IMR-90 (cell line): ENCODE measurements around the gene SH2D4B. TPM values are rescaled to one million over a fixed set of nuclear protein-coding genes. Genes with fewer than 3 reads are reported as not detected.

Source experiments
- ATAC-seq: fragments of 200-7000 bp; cut with Tn5 transposase; 2 replicates; pipeline ENCODE4 v1.9.1; 2020; ENCODE audit warnings: low read depth, mild to moderate bottlenecking, moderate library complexity
- BruUV-seq: library from RNA; stranded (reverse); fragments of 400-500 nt; replicated peaks from 2 replicates; lab custom pipeline; 2021; lab: Mats Ljungman, UMichigan
- CTCF ChIA-PET: fragments of 300-600 bp; formaldehyde crosslinking; extraction: SDS; loops from one replicate; lab custom pipeline; 2021; ENCODE audit warnings: antibody characterized with exemption; lab: Yijun Ruan, JAX
- POLR2A ChIA-PET: fragments of 300-600 bp; sonication (Branson Sonifier 250); formaldehyde crosslinking; loops from one replicate; lab custom pipeline; 2022; ENCODE audit warnings: antibody characterized with exemption; ENCODE audit not compliant: unreplicated experiment; lab: Charles Lee
- DNase-seq: peaks from one replicate; pipeline ENCODE4 v3.0.0; 2013
- H2AFZ ChIP-seq: replicated peaks from 2 replicates; pipeline ENCODE3; 2013; ENCODE audit warnings: low read length, mild to moderate bottlenecking; ENCODE audit not compliant: poor library complexity
- H2AK5ac ChIP-seq: 2 replicates; pipeline ENCODE4 v1.6.1; 2013; ENCODE audit warnings: low read depth, low read length, inconsistent platforms
- H2AK9ac ChIP-seq: replicated peaks from 2 replicates; pipeline ENCODE3; 2013; ENCODE audit warnings: mild to moderate bottlenecking, low read depth, low read length, moderate library complexity; ENCODE audit not compliant: poor library complexity
- H2BK120ac ChIP-seq: 2 replicates; pipeline ENCODE4 v1.6.1; 2013; ENCODE audit warnings: low read depth, low read length, inconsistent platforms
- H2BK15ac ChIP-seq: 3 replicates; pipeline ENCODE4 v1.6.1; 2013; ENCODE audit warnings: low read depth, low read length, inconsistent platforms
- H2BK20ac ChIP-seq: 2 replicates; pipeline ENCODE4 v1.6.1; 2013; ENCODE audit warnings: low read depth, mild to moderate bottlenecking, inconsistent platforms, low read length, moderate library complexity
- H2BK5ac ChIP-seq: 2 replicates; pipeline ENCODE4 v1.6.1; 2013; ENCODE audit warnings: mild to moderate bottlenecking, low read depth, low read length, inconsistent platforms; ENCODE audit not compliant: poor library complexity, severe bottlenecking
- H3K14ac ChIP-seq: replicated peaks from 2 replicates; pipeline ENCODE4 v1.6.1; 2013; ENCODE audit warnings: low read depth, low read length, inconsistent platforms
- H3K18ac ChIP-seq: 2 replicates; pipeline ENCODE4 v1.6.1; 2013; ENCODE audit warnings: low read depth, low read length, control low read depth
- H3K23ac ChIP-seq: 2 replicates; pipeline ENCODE4 v1.6.1; 2013; ENCODE audit warnings: low read depth, low read length, inconsistent platforms
- H3K27ac ChIP-seq: 2 replicates; pipeline ENCODE4 v1.5.1; 2013; ENCODE audit warnings: mild to moderate bottlenecking, control low read depth, low read length; ENCODE audit not compliant: insufficient read depth
- H3K27me3 ChIP-seq: 2 replicates; pipeline ENCODE4 v1.6.1; 2013; ENCODE audit warnings: low read length; ENCODE audit not compliant: control insufficient read depth, insufficient read depth
- H3K36me3 ChIP-seq: 2 replicates; pipeline ENCODE4 v1.6.1; 2013; ENCODE audit warnings: low read length, mixed read lengths; ENCODE audit not compliant: control insufficient read depth, insufficient read depth
- H3K4ac ChIP-seq: 2 replicates; pipeline ENCODE4 v1.6.1; 2013; ENCODE audit warnings: low read depth, low read length, inconsistent platforms
- H3K4me1 ChIP-seq: 2 replicates; pipeline ENCODE4 v1.6.1; 2013; ENCODE audit warnings: low read length, mixed read lengths; ENCODE audit not compliant: control insufficient read depth, insufficient read depth
- H3K4me2 ChIP-seq: 2 replicates; pipeline ENCODE4 v1.6.1; 2013; ENCODE audit warnings: low read depth, mild to moderate bottlenecking, control low read depth, low read length, moderate library complexity
- H3K4me3 ChIP-seq: 2 replicates; pipeline ENCODE4 v1.5.1; 2013; ENCODE audit warnings: low read depth, mild to moderate bottlenecking, control low read depth, low read length, moderate library complexity; ENCODE audit not compliant: insufficient read depth
- H3K56ac ChIP-seq: 2 replicates; pipeline ENCODE4 v1.6.1; 2013; ENCODE audit warnings: low read length, inconsistent platforms; ENCODE audit not compliant: insufficient read depth; ENCODE audit errors: extremely low read depth
- H3K79me1 ChIP-seq, 2 experiments: 2 replicates each; pipeline ENCODE4 v1.6.1; 2013; ENCODE audit warnings: low read length in 2 of 2, inconsistent platforms in 1 of 2, low read depth in 1 of 2
- H3K9ac ChIP-seq: 2 replicates; pipeline ENCODE4 v1.6.1; 2013; ENCODE audit warnings: low read depth, low read length, control low read depth
- H3K9me1 ChIP-seq: 2 replicates; pipeline ENCODE4 v1.6.1; 2013; ENCODE audit warnings: low read length, inconsistent platforms; ENCODE audit not compliant: insufficient read depth
- H3K9me3 ChIP-seq: 2 replicates; pipeline ENCODE4 v1.6.1; 2013; ENCODE audit warnings: low read length; ENCODE audit not compliant: control insufficient read depth, insufficient read depth
- H4K20me1 ChIP-seq: 2 replicates; pipeline ENCODE4 v1.6.1; 2013; ENCODE audit warnings: low read length, inconsistent platforms; ENCODE audit not compliant: insufficient read depth
- H4K5ac ChIP-seq: 2 replicates; pipeline ENCODE4 v1.6.1; 2013; ENCODE audit warnings: mild to moderate bottlenecking, low read depth, low read length, control low read depth
- H4K8ac ChIP-seq, 2 experiments: 2 replicates each; pipeline ENCODE4 v1.6.1; 2013; ENCODE audit warnings: low read depth in 2 of 2, low read length in 2 of 2, control low read depth in 1 of 2, inconsistent platforms in 1 of 2
- H4K91ac ChIP-seq: 2 replicates; pipeline ENCODE4 v1.6.1; 2013; ENCODE audit warnings: low read depth, low read length, inconsistent platforms; ENCODE audit not compliant: insufficient read depth
- CHD1 ChIP-seq: IDR thresholded peaks from 2 replicates; pipeline ENCODE4 v1.6.1; 2012; ENCODE audit warnings: low read depth, low read length, improper control_type of control experiment
- MXI1 ChIP-seq: IDR thresholded peaks from 2 replicates; pipeline ENCODE4 v1.6.1; 2012; ENCODE audit warnings: low read depth, mild to moderate bottlenecking, low read length, moderate library complexity, borderline replicate concordance
- NFE2L2 ChIP-seq: fragments of 150-350 bp; IDR thresholded peaks from 2 replicates; pipeline ENCODE4 v1.6.1; 2016; ENCODE audit warnings: low read depth, mild to moderate bottlenecking, low read length
- RCOR1 ChIP-seq: IDR thresholded peaks from 2 replicates; pipeline ENCODE4 v1.6.1; 2012; ENCODE audit warnings: mild to moderate bottlenecking, low read length, improper control_type of control experiment; ENCODE audit not compliant: insufficient replicate concordance
- RFX5 ChIP-seq: IDR thresholded peaks from 2 replicates; pipeline ENCODE4 v1.8.0; 2012; ENCODE audit warnings: low read depth, mild to moderate bottlenecking, low read length, moderate library complexity
- WGBS, 2 experiments: methylation state at CpG; one replicate each; pipeline versions ENCODE4 v1.1.5 to v1.1.7; 2013; ENCODE audit warnings: missing lambda C conversion rate in 2 of 2; ENCODE audit not compliant: insufficient read length in 1 of 2; ENCODE audit errors: extremely low coverage in 2 of 2; 5-methylcytosine and 5-hydroxymethylcytosine counted together
- dilution Hi-C: fragments of 300-500 bp; cut with HindIII; formaldehyde crosslinking; loops from one replicate; pipeline ENCODE4 v1.14.3; 2018; ENCODE audit warnings: low sequenced_read_pairs; ENCODE audit not compliant: unreplicated experiment
- in situ Hi-C: fragments of 300-500 bp; cut with MboI; formaldehyde crosslinking; loops from 3 replicates; pipeline ENCODE4 v1.14.3; 2019; ENCODE audit warnings: low sequenced_read_pairs, inconsistent platforms, mixed read lengths
- intact Hi-C: fragments of 100-400 bp; cut with micrococcal nuclease; formaldehyde crosslinking; loops from 2 replicates; pipeline ENCODE4 v1.10.0; 2022
- polyA plus RNA-seq, 3 experiments: library from polyadenylated mRNA; depleted of rRNA; stranded (reverse); fragments of >200 nt; gene quantifications; 2 replicates each; pipeline ENCODE4 v1.2.3, GENCODE V29; 2012; ENCODE audit warnings: low replicate concordance in 1 of 3
- total RNA-seq: library from RNA; depleted of rRNA; stranded (reverse); fragments of >200 nt; gene quantifications from 2 replicates; pipeline ENCODE4 v1.2.3, GENCODE V29; 2012
- TF ChIP-seq, protein P1 (sequence below): fragments of 150-350 bp; IDR thresholded peaks from 2 replicates; pipeline ENCODE4 v1.6.1; 2017; ENCODE audit warnings: mild to moderate bottlenecking, antibody characterized with exemption, low read length, low read depth

Gene SH2D4B
- total and polyA plus RNA-seq, 2 of the 4 experiments (the other 2 are of a cell fraction): not detected

DNA sequence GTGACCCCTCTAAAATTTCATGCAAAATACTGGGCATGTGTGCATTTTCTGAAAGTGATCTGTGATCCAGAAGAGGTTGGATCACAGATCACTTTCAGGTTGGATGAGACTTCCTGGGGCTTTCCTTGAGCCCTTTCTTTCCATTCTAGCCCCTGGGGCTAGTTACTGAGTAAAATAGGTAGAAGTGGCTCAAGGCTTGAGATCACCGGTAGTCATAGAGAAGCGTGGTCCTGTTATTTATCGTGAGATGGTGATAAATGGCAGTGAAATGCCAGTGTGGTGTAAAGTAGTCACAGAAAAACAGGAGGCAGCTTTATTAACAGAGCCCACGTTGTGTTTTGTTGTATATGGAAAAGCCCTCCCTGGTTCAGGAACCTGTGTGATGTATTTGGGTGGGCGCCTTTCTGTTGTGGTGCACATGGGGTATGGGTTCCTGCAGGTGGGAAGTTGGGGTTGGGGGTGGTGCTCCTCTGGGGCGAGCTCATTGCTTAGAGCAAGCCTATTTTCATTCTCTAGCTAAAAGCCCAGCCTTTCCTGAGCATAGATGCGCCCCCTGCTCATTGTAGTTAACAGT, 34.0 kb upstream of the SH2D4B start:
- no TSS peak for BruUV-seq
- in situ Hi-C loops (loop anchor here (5.0 kb wide), 1 partner anchor 46 kb away; no protein-coding TSS in a partner anchor), intact Hi-C loops (loop anchor here (2.0 kb wide), 1 partner anchor 115 kb away; no protein-coding TSS in a partner anchor), dilution Hi-C loops (no loop called here)
- POLR2A ChIA-PET: no interaction called here
- Histone ChIP-seq H3K9me1 (peaks cover 45% of the 10 kb centered on the region), H2AK9ac (no peak overlapping the region), H3K23ac (0 out of 2 replicates have a peak overlapping the region, but pooled peaks have one; percentile 71), H3K9ac (no peak overlapping the region), H3K4me2 (no peak overlapping the region), H3K9me3 (no peaks in the 10 kb centered on the region), H2BK120ac (no peak overlapping the region), H3K27me3 (no peaks in the 10 kb centered on the region), H3K56ac (no peak overlapping the region), H3K18ac (no peak overlapping the region), H2BK20ac (no peak overlapping the region; the same call in 1 of the 2 replicates), H3K14ac (no peak overlapping the region), H4K20me1 (peaks cover 10% of the 10 kb centered on the region), H3K36me3 (peaks cover 3% of the 10 kb centered on the region; the same call in 1 of the 2 replicates), H4K91ac (no peak overlapping the region), H2AK5ac (no peak overlapping the region), H3K79me1 (peaks cover 30 to 79% of the 10 kb centered on the region in 2 experiments), H3K4ac (no peak overlapping the region; the same call in 1 of the 2 replicates), H4K8ac (no peak overlapping the region), H2AFZ (no peak overlapping the region), H2BK15ac (no peak overlapping the region), H2BK5ac (no peak overlapping the region), H4K5ac (no peak overlapping the region), H3K4me3 (no peak overlapping the region), H3K4me1 (peaks cover 42% of the 10 kb centered on the region), H3K27ac (no peak overlapping the region)
- CTCF ChIA-PET: interaction anchor here (1.2 to 2.9 kb wide), 2 partner anchors 44 to 50 kb away, joined by 3 to 20 read pairs; no protein-coding TSS in a partner anchor
- ATAC-seq: no peak
- TF ChIP-seq RCOR1 (no peak), RFX5 (no peak), MXI1 (no peak), CHD1 (no peak), NFE2L2 (no peak)
- TF ChIP-seq, protein P1, sequence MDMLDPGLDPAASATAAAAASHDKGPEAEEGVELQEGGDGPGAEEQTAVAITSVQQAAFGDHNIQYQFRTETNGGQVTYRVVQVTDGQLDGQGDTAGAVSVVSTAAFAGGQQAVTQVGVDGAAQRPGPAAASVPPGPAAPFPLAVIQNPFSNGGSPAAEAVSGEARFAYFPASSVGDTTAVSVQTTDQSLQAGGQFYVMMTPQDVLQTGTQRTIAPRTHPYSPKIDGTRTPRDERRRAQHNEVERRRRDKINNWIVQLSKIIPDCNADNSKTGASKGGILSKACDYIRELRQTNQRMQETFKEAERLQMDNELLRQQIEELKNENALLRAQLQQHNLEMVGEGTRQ: no peak
- no CpG with 5 or more reads among the region's 7 CpGs for WGBS, 2 experiments
- DNase-seq: no peak
